A549 treated with AZD9567 at 1 μM for 4 hours (cell line): Measurements from ENCODE around the gene JUND. TPM values are rescaled to one million over a fixed set of nuclear protein-coding genes. Genes with fewer than 3 reads are reported as not detected.

Source experiments
- total RNA-seq: library from RNA; stranded (reverse); fragments of 200-300 nt; extraction: Qiagen RNA extraction; gene quantifications from 5 replicates; pipeline ENCODE4 v1.2.3, GENCODE V29; 2022; ENCODE audit not compliant: insufficient read depth

The JUND gene
- total RNA-seq, result 32.5 to 55.4 TPM (median 47.0 TPM) in 5 replicates

DNA sequence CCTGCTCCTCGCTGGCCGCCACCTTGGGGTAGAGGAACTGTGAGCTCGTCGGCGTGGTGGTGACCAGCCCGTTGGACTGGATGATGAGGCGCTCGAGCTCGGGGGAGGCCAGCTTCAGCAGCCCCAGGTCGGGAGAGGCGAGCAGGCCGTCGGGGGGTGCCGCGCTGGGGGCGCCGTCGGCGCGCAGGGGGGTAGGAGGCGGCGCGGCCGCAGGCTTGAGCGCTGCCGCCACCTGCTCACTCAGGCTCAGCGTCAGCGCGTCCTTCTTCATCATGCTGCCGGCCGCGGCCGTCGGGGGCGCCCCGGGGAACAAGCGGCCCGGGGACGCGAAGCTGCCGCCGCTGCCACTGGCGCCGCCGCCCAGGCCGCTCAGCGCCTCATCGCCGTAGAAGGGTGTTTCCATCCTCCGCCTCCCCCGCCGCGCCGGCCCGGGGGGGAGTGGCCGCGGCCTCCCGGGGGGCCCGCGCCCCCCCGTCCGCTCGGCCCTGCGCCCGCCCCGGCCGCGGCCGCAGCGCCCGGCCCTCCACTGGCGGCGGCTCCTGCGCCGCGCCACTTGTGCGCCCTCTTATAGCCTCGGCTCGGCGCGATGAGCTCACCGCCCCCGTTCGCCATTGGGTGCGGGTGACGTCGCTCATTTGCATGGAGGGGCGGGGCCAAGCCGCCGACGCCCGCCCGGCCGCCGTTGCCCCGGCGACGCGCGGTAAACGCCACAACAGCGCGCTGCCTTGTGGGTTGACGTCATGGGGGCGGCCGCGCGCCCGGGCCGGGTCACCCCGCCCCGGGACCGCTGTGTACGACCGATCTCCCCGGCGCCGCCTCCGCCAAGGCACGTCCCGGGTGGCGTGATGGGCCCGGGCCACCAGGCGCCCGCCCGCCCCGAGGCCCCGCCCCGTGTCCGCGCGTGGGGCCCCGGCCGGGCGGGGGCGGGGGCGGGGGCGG is at the start of gene JUND:
Gene JUND, minus strand, starts transcription at position 541 of the 939 bp plus-strand sequence. Its CDS starts 138 bp downstream, at position 403.

DNA sequence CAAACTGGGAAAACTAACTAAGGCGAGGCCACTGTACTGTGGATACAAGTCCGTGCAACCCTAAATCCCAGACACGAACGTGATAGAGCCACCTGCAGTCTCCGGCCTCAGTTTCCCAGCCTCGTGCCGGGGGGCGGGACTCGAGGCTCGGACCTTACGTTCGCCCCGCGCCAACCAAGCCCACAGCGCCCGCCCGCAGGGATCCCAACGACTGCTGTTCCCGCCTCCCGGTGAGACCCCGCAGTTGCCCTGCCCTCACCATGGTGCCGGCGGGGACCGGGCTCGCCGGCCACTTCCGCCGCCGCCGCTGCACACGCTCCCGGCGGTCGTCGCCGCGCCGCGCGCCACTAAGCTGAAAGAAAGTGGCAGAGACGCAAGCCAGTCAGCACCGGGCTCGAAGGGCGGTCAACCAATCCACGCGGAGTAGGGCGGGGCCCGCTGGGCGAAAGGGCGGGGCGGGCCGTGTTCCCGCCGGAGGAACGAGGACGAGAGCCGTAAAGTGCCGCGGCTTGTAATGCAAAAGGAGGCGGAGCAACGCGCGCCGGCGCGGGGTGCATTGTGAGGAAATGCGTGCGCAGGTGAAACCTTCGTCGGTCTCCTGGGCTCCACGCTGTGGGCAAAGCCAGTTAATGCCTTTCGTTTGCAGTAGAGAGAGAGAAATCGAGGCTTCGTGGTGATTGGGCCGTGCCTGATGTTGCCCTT is 41.5 kb upstream of the JUND start, which contains the start of gene LSM4:
Gene LSM4, minus strand, starts transcription at position 318 of the 702 bp plus-strand sequence. Its CDS starts 56 bp downstream, at position 262.

DNA sequence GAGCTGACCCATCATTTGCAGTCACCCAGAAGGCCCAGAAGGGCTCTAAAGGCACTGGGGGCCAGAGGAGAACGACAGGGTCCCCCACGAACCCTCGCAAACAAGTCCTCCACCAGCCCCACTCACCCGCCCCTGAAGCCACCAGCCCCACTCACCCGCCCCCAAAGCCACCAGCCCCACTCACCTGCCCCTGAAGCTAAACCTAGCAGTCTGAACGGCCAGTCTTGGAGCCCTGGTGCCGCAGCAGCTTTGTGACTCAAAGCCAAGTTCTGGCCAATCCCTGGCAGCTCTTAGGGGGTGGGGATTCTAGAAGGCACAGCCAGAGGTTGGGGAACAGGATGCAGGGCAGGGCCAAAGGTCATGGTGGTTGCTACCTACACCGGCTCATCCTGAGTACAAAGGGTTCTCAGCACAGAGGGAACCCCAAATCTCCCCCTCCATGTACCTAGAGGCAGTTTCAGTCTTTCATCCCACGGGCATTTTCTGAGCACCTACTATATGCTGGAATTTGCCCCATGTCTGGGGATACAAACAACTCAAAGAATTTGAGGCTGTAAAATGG is 7.1 kb downstream of the JUND start, which contains the start of gene IQCN:
Gene IQCN, minus strand, starts transcription at position 234 of the 562 bp plus-strand sequence. CDS start 4,974 bp downstream, outside the sequence.

Other genes with a start within 250 kb of the JUND start
- not detected in 5 replicates for gene IL12RB1, start 194.7 kb downstream of the JUND start, total RNA-seq
- 1.9 to 2.4 TPM (median 2.2 TPM) in 5 replicates for gene MAST3, start 183.8 kb downstream of the JUND start, total RNA-seq
- gene PIK3R2, start 128.5 kb downstream of the JUND start, total RNA-seq, result 9.9 to 15.0 TPM (median 12.4 TPM) in 5 replicates
- gene IFI30, start 107.8 kb downstream of the JUND start, total RNA-seq, result 13.6 to 22.2 TPM (median 15.9 TPM) in 5 replicates
- 9.5 to 14.8 TPM (median 12.7 TPM) in 5 replicates for gene MPV17L2, start 88.4 kb downstream of the JUND start, total RNA-seq
- 0.71 to 0.99 TPM (median 0.79 TPM) in 4 of 5 replicates, not detected in the other for gene RAB3A, start 77.6 kb downstream of the JUND start, total RNA-seq
- 0.05 to 0.48 TPM (median 0.16 TPM) in 4 of 5 replicates, not detected in the other for gene PDE4C, start 55.2 kb downstream of the JUND start, total RNA-seq
- 0.38 to 0.58 TPM (median 0.44 TPM) in 4 of 5 replicates, not detected in the other for gene IQCN, start 7.2 kb downstream of the JUND start, total RNA-seq
- 195 to 241 TPM (median 232 TPM) in 5 replicates for gene LSM4, start 41.5 kb upstream of the JUND start, total RNA-seq
- 1.6 to 2.9 TPM (median 1.9 TPM) in 5 replicates for gene PGPEP1, start 59.0 kb upstream of the JUND start, total RNA-seq
- gene GDF15, start 104.5 kb upstream of the JUND start, total RNA-seq, result 17.5 to 29.7 TPM (median 21.4 TPM) in 5 replicates
- gene LRRC25, start 116.0 kb upstream of the JUND start, total RNA-seq, result 0.03 TPM in 1 of 5 replicates, not detected in the others
- 46.0 to 50.4 TPM (median 49.2 TPM) in 5 replicates for gene SSBP4, start 137.8 kb upstream of the JUND start, total RNA-seq
- 26.9 to 45.1 TPM (median 44.5 TPM) in 5 replicates for gene ISYNA1, start 156.5 kb upstream of the JUND start, total RNA-seq
- gene ELL, start 240.4 kb upstream of the JUND start, total RNA-seq, result 3.5 to 5.9 TPM (median 5.2 TPM) in 5 replicates